Heart right ventricle (tissue), 16 donors: ENCODE results near the gene HSPBP1. TPM values are rescaled to one million over a fixed set of nuclear protein-coding genes. Genes with fewer than 3 reads are reported as not detected.

Experiments
- ATAC-seq, 8 donors: fragments of 200-7000 bp; cut with Tn5 transposase; one replicate each; pipeline ENCODE4 v1.9.1; 2020; ENCODE audit warnings: mild to moderate bottlenecking in 8 of 8, moderate library complexity in 8 of 8, moderate number of reproducible peaks in 1 of 8
- DNase-seq, 2 donors: peaks; one replicate each; pipeline ENCODE4 v3.0.0-alpha.2; 2020
- H3K27ac ChIP-seq, 10 donors: fragments of 200-600 bp; sonication (generic) in 2 of 10; one replicate each; pipeline versions ENCODE4 v1.5.0 to v1.8.0; 2020 to 2022; ENCODE audit warnings: mild to moderate bottlenecking in 3 of 10
- H3K27me3 ChIP-seq, 7 donors: fragments of 200-600 bp; one replicate each; pipeline ENCODE4 v1.8.0; 2021 to 2022; ENCODE audit warnings: mild to moderate bottlenecking in 2 of 7
- H3K36me3 ChIP-seq, 9 donors: fragments of 200-600 bp; sonication (generic) in 1 of 9; one replicate each; pipeline versions ENCODE4 v1.5.0 to v1.8.0; 2020 to 2022; ENCODE audit warnings: mild to moderate bottlenecking in 2 of 9
- H3K4me1 ChIP-seq, 9 donors: fragments of 200-600 bp; sonication (generic) in 1 of 9; one replicate each; pipeline versions ENCODE4 v1.5.0 to v1.8.0; 2020 to 2022; ENCODE audit warnings: mild to moderate bottlenecking in 4 of 9
- H3K4me3 ChIP-seq, 10 donors: fragments of 200-600 bp; sonication (generic) in 2 of 10; one replicate each; pipeline versions ENCODE4 v1.5.0 to v1.8.0; 2020 to 2022; ENCODE audit warnings: mild to moderate bottlenecking in 7 of 10, moderate library complexity in 2 of 10
- H3K9me3 ChIP-seq, 11 donors: fragments of 200-600 bp in 10 of 11; sonication (generic) in 2 of 11; one replicate each; pipeline versions ENCODE4 v1.5.0 to v1.8.0; 2013 to 2022; ENCODE audit warnings: mild to moderate bottlenecking in 2 of 11, control low read depth in 1 of 11, moderate library complexity in 1 of 11
- WGBS, 2 donors: extraction: QIAGEN DNeasy Blood & Tissue Kit; methylation state at CpG; one replicate each; pipeline ENCODE4 v1.1.7; 2013; ENCODE audit warnings: inconsistent platforms in 1 of 2; 5-methylcytosine and 5-hydroxymethylcytosine counted together
- intact Hi-C, 10 donors: fragments of 100-400 bp; cut with DNase I; formaldehyde crosslinking; loops; one replicate each; pipeline versions ENCODE4 v1.11.1 to v1.14.2; 2022
- microRNA-seq, 2 donors: library from miRNA; unstranded; fragments of <30 nt; microRNA quantifications; one replicate each; pipeline ENCODE4 v1.2.0, GENCODE V29; 2021
- polyA plus RNA-seq, 2 donors: library from polyadenylated mRNA; stranded (reverse); fragments of 200-250 nt; gene quantifications; one replicate each; pipeline ENCODE4 v1.2.3, GENCODE V29; 2013
- total RNA-seq, 10 donors: library from RNA; stranded (reverse); fragmentation: NEBNext Ultra II Directional in 3 of 10; extraction: Animal tissue kit (Norgen Biotek cat#: 25700) in 3 of 10; gene quantifications; one replicate each; pipeline versions ENCODE4 v1.2.1 to v1.2.4, GENCODE V29; 2021 to 2023
- TF ChIP-seq, protein P1 (sequence below), 9 donors: fragments of 200-600 bp; sonication (generic) in 2 of 9; IDR thresholded peaks; one replicate each; pipeline versions ENCODE4 v1.5.0 to v1.8.0; 2021 to 2022; ENCODE audit warnings: antibody characterized with exemption in 9 of 9, mild to moderate bottlenecking in 5 of 9, moderate library complexity in 1 of 9
- donor health status: Arrhythmogenic right ventricular cardiomyopathy.
- donor health status: ischemic (EF 13 %, LVEDD 7.1; RV severe dilation, severe dysfunction).
- donor health status: healthy with polysubstance abuse.
- donor health status: DM: no; HTN: yes; CAD: no.
- donor health status: DM: no; HTN: no; CAD: no.
- donor health status: ischemic (EF 25% LVEDD 6.9; RV normal size, moderate dysfunction).
- donor health status: ischemic (EF 25% LVEDD 5.7; RV mildly dilated, moderate dysfunction).
- donor health status: healthy.
- donor health status: DM: yes; HTN: yes; CAD: no.
- donor health status: Ischemic cardiomyopathy.
- donor health status: ischemic (EF 35%, LVEDD 5.7; RV mildly dilated, moderate dysfunction).
- donor health status: nonischemic (EF 11% LVEDD 7.7; RV severe dilation, severe dysfunction).
- donor health status: DM: yes; HTN: yes; CAD: no.
- donor health status: PGD.
- donor health status: ischemic (EF 29% LVEDD 5.4; RV normal size, mild dysfunction).
- donor health status: nonischemic (EF 23%, LVEDD 6.1; RV moderate dilation, normal function).

HSPBP1 gene
- total and polyA plus RNA-seq, 12 donors: 26.7 to 83.7 (median 32.6) TPM

- 74 to 79% methylated on average over 9 of the region's 9 CpGs for WGBS, 2 donors
- Histone ChIP-seq H3K36me3 (peaks cover 0 to 8% (median 0%) of the 10 kb centered on the region in 9 donors), H3K27ac (no peak overlapping the region), H3K4me3 (no peak overlapping the region), H3K27me3 (no peaks in the 10 kb centered on the region), H3K4me1 (peaks cover 4 to 18% (median 13%) of the 10 kb centered on the region in 9 donors), H3K9me3 (peaks cover 0 to 8% (median 0%) of the 10 kb centered on the region in 11 donors)
- TF ChIP-seq, protein P1, sequence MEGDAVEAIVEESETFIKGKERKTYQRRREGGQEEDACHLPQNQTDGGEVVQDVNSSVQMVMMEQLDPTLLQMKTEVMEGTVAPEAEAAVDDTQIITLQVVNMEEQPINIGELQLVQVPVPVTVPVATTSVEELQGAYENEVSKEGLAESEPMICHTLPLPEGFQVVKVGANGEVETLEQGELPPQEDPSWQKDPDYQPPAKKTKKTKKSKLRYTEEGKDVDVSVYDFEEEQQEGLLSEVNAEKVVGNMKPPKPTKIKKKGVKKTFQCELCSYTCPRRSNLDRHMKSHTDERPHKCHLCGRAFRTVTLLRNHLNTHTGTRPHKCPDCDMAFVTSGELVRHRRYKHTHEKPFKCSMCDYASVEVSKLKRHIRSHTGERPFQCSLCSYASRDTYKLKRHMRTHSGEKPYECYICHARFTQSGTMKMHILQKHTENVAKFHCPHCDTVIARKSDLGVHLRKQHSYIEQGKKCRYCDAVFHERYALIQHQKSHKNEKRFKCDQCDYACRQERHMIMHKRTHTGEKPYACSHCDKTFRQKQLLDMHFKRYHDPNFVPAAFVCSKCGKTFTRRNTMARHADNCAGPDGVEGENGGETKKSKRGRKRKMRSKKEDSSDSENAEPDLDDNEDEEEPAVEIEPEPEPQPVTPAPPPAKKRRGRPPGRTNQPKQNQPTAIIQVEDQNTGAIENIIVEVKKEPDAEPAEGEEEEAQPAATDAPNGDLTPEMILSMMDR (IDR thresholded peaks at IDR 0.05): no peak
- intact Hi-C loops: no loop called here
- ATAC-seq (no peak), DNase-seq (no peak)
These were observed 59.4 kb downstream of the HSPBP1 start for GRCh38 chr19:55220525-55220924.

- peak; percentile 85 for DNase-seq
- peaks cover 0 to 24% (median 6%) of the 10 kb centered on the region in 11 donors for H3K9me3 ChIP-seq
- TF ChIP-seq, protein P1 (IDR thresholded peaks at IDR 0.05): no peak
- H3K4me1 ChIP-seq: peaks cover 4 to 18% (median 13%) of the 10 kb centered on the region in 9 donors
- no peaks in the 10 kb centered on the region for H3K36me3 ChIP-seq
- intact Hi-C loops: loop anchor here in 2 of 10 donors (2.0 to 5.0 kb wide), 2 partner anchors 40 to 41 kb away; partner anchors contain the start of gene PPP6R1 (in 1 of the 2)
- 4% methylated on average over 36 of the region's 36 CpGs for WGBS, 2 donors
- peak overlapping the region in 9 of 10 donors; percentile 28 to 88 (median 74) for H3K27ac ChIP-seq
- peak; percentile 84 to 96 (median 94) for ATAC-seq
- no peaks in the 10 kb centered on the region for H3K27me3 ChIP-seq
- H3K4me3 ChIP-seq: peak overlapping the region in 9 of 10 donors; percentile 32 to 62 (median 56)
These were observed 63.3 kb downstream of the HSPBP1 start for GRCh38 chr19:55216461-55217198.

GRCh38 chr19:55213547-55213946 is 66.4 kb downstream of the HSPBP1 start:
- WGBS, 2 donors: 78 to 83% methylated on average over 7 of the region's 7 CpGs
- H3K4me1 ChIP-seq: peaks cover 4 to 30% (median 17%) of the 10 kb centered on the region in 9 donors
- DNase-seq (no peak), ATAC-seq (no peak)
- peaks cover 0 to 16% (median 6%) of the 10 kb centered on the region in 11 donors for H3K9me3 ChIP-seq
- H3K36me3 ChIP-seq: no peaks in the 10 kb centered on the region
- H3K27ac ChIP-seq: no peak overlapping the region
- intact Hi-C loops: no loop called here
- no peaks in the 10 kb centered on the region for H3K27me3 ChIP-seq
- no peak overlapping the region for H3K4me3 ChIP-seq
- TF ChIP-seq, protein P1 (IDR thresholded peaks at IDR 0.05): no peak

DNA sequence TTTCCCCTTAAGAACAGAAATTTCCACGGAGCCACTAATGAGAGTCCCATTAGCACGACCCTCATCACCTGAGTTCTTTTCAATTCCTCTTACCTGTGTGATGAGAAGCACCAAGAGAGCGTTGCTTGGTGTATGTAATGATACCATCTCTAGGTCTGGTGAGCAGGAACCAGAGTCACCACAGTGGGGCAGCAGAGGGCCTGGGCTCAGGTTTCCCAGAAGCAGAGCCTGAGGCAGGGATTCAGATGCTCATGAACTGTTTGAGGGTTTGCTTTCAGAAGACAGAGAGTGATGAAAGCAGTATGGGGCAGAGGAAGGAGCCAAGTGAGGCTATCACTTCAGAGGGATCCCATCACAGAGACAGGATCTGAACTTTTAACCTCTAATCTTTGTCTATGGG is 67.5 kb downstream of the HSPBP1 start:
- peaks cover 4 to 30% (median 17%) of the 10 kb centered on the region in 9 donors for H3K4me1 ChIP-seq
- intact Hi-C loops: no loop called here
- H3K27ac ChIP-seq: no peak overlapping the region
- H3K36me3 ChIP-seq: no peaks in the 10 kb centered on the region
- no peaks in the 10 kb centered on the region for H3K27me3 ChIP-seq
- H3K9me3 ChIP-seq: peaks cover 0 to 16% (median 6%) of the 10 kb centered on the region in 11 donors
- TF ChIP-seq, protein P1 (IDR thresholded peaks at IDR 0.05): peak in 3 of 9 donors; percentile 13 to 38 (median 15)
- H3K4me3 ChIP-seq: no peak overlapping the region
- DNase-seq (no peak), ATAC-seq (no peak)
- 80 to 87% methylated on average over 3 of the region's 3 CpGs for WGBS, 2 donors

Small RNAs within 50 kb of the gene (microRNA-seq; reads per million reads assigned to microRNA genes)
- gene MIR6802 (0.60 to 3.1 reads per million in 2 donors), gene MIR6803 (1.8 to 2.6 reads per million in 2 donors), gene MIR6804 (0 reads per million in 2 donors)

Other genes with a start within 250 kb of the HSPBP1 start
- under 1 TPM; 0.37 to 0.73 (median 0.46) TPM for gene GP6, start 241.8 kb downstream of the HSPBP1 start, total RNA-seq
- gene GP6, start 241.8 kb downstream of the HSPBP1 start, polyA plus RNA-seq: 1 to 10 TPM in 1 of 2 donors, under 1 TPM in 1; 0.58 to 1.5 TPM
- 10 to 100 TPM; 32.4 to 72.0 (median 54.5) TPM for gene RDH13, start 217.0 kb downstream of the HSPBP1 start, total RNA-seq
- gene RDH13, start 217.0 kb downstream of the HSPBP1 start, polyA plus RNA-seq: 10 to 100 TPM; 21.4 to 36.1 TPM
- gene EPS8L1, start 204.2 kb downstream of the HSPBP1 start, total RNA-seq: 1 to 10 TPM in 5 of 10 donors, under 1 TPM in 4, not detected in 1; 0.53 to 2.7 (median 1.1) TPM
- gene EPS8L1, start 204.2 kb downstream of the HSPBP1 start, polyA plus RNA-seq: 1 to 10 TPM; 3.7 to 7.9 TPM
- gene PPP1R12C, start 162.5 kb downstream of the HSPBP1 start, total RNA-seq: 100 to 1,000 TPM; 134 to 242 (median 193) TPM
- 100 to 1,000 TPM; 223 to 283 TPM for gene PPP1R12C, start 162.5 kb downstream of the HSPBP1 start, polyA plus RNA-seq
- 100 to 1,000 TPM in 5 of 10 donors, 10 to 100 TPM in 5; 19.7 to 234 (median 97.1) TPM for gene TNNT1, start 130.9 kb downstream of the HSPBP1 start, total RNA-seq
- gene TNNT1, start 130.9 kb downstream of the HSPBP1 start, polyA plus RNA-seq: 100 to 1,000 TPM in 1 of 2 donors, 10 to 100 TPM in 1; 32.3 to 721 TPM
- over 10,000 TPM in 4 of 10 donors, 1,000 to 10,000 TPM in 6; 3,000 to 12,900 (median 9,464) TPM for gene TNNI3, start 122.4 kb downstream of the HSPBP1 start, total RNA-seq
- gene TNNI3, start 122.4 kb downstream of the HSPBP1 start, polyA plus RNA-seq: over 10,000 TPM in 1 of 2 donors, 1,000 to 10,000 TPM in 1; 4,629 to 45,177 TPM
- 1 to 10 TPM in 8 of 10 donors, under 1 TPM in 2; 0.37 to 3.9 (median 2.4) TPM for gene DNAAF3, start 113.5 kb downstream of the HSPBP1 start, total RNA-seq
- gene DNAAF3, start 113.5 kb downstream of the HSPBP1 start, polyA plus RNA-seq: 1 to 10 TPM; 1.2 to 5.9 TPM
- 1 to 10 TPM in 1 of 10 donors, not detected in 9; 1.1 TPM for gene SYT5, start 99.8 kb downstream of the HSPBP1 start, total RNA-seq
- under 1 TPM in 1 of 2 donors, not detected in 1; under 0.01 TPM for gene SYT5, start 99.8 kb downstream of the HSPBP1 start, polyA plus RNA-seq
- 1 to 10 TPM in 7 of 10 donors, under 1 TPM in 3; 0.25 to 7.5 (median 2.4) TPM for gene PTPRH, start 70.6 kb downstream of the HSPBP1 start, total RNA-seq
- gene PTPRH, start 70.6 kb downstream of the HSPBP1 start, polyA plus RNA-seq: 1 to 10 TPM; 1.3 to 6.1 TPM
- gene TMEM86B, start 51.3 kb downstream of the HSPBP1 start, total RNA-seq: 1 to 10 TPM in 9 of 10 donors, under 1 TPM in 1; 0.77 to 2.5 (median 1.9) TPM
- 1 to 10 TPM; 2.7 to 5.9 TPM for gene TMEM86B, start 51.3 kb downstream of the HSPBP1 start, polyA plus RNA-seq
- gene PPP6R1, start 21.1 kb downstream of the HSPBP1 start, total RNA-seq: 10 to 100 TPM; 31.1 to 51.3 (median 39.0) TPM
- gene PPP6R1, start 21.1 kb downstream of the HSPBP1 start, polyA plus RNA-seq: 10 to 100 TPM; 36.8 to 38.0 TPM
- 10 to 100 TPM in 2 of 10 donors, 1 to 10 TPM in 8; 2.3 to 12.6 (median 4.1) TPM for gene BRSK1, start 3.9 kb upstream of the HSPBP1 start, total RNA-seq
- gene BRSK1, start 3.9 kb upstream of the HSPBP1 start, polyA plus RNA-seq: 1 to 10 TPM; 1.8 to 2.0 TPM
- 1 to 10 TPM in 3 of 10 donors, under 1 TPM in 4, not detected in 3; 0.41 to 6.5 (median 0.75) TPM for gene TMEM150B, start 45.2 kb upstream of the HSPBP1 start, total RNA-seq
- under 1 TPM in 1 of 2 donors, not detected in 1; 0.38 TPM for gene TMEM150B, start 45.2 kb upstream of the HSPBP1 start, polyA plus RNA-seq
- gene KMT5C, start 59.8 kb upstream of the HSPBP1 start, total RNA-seq: 1 to 10 TPM; 4.0 to 9.2 (median 6.9) TPM
- 10 to 100 TPM in 1 of 2 donors, 1 to 10 TPM in 1; 4.7 to 12.4 TPM for gene KMT5C, start 59.8 kb upstream of the HSPBP1 start, polyA plus RNA-seq
- gene COX6B2, start 74.6 kb upstream of the HSPBP1 start, total RNA-seq: not detected
- gene COX6B2, start 74.6 kb upstream of the HSPBP1 start, polyA plus RNA-seq: not detected
- gene GARIN5B, start 83.2 kb upstream of the HSPBP1 start, total RNA-seq: not detected
- not detected for gene GARIN5B, start 83.2 kb upstream of the HSPBP1 start, polyA plus RNA-seq
- not detected for gene IL11, start 90.4 kb upstream of the HSPBP1 start, total RNA-seq
- gene IL11, start 90.4 kb upstream of the HSPBP1 start, polyA plus RNA-seq: under 1 TPM; 0.30 to 0.37 TPM
- not detected for gene TMEM190, start 96.7 kb upstream of the HSPBP1 start, total RNA-seq
- gene TMEM190, start 96.7 kb upstream of the HSPBP1 start, polyA plus RNA-seq: not detected
- gene TMEM238, start 104.2 kb upstream of the HSPBP1 start, total RNA-seq: 1 to 10 TPM in 2 of 10 donors, under 1 TPM in 6, not detected in 2; 0.25 to 1.3 (median 0.49) TPM
- under 1 TPM in 1 of 2 donors, not detected in 1; 0.06 TPM for gene TMEM238, start 104.2 kb upstream of the HSPBP1 start, polyA plus RNA-seq
- 1,000 to 10,000 TPM in 1 of 10 donors, 100 to 1,000 TPM in 9; 473 to 1,031 (median 577) TPM for gene RPL28, start 105.8 kb upstream of the HSPBP1 start, total RNA-seq
- gene RPL28, start 105.8 kb upstream of the HSPBP1 start, polyA plus RNA-seq: 1,000 to 10,000 TPM in 1 of 2 donors, 100 to 1,000 TPM in 1; 776 to 1,617 TPM
- 10 to 100 TPM; 25.0 to 42.1 (median 30.7) TPM for gene UBE2S, start 127.7 kb upstream of the HSPBP1 start, total RNA-seq
- 10 to 100 TPM in 1 of 2 donors, 1 to 10 TPM in 1; 8.0 to 25.5 TPM for gene UBE2S, start 127.7 kb upstream of the HSPBP1 start, polyA plus RNA-seq
- gene SHISA7, start 163.2 kb upstream of the HSPBP1 start, total RNA-seq: not detected
- under 1 TPM in 1 of 2 donors, not detected in 1; under 0.01 TPM for gene SHISA7, start 163.2 kb upstream of the HSPBP1 start, polyA plus RNA-seq
- 10 to 100 TPM; 42.5 to 69.8 (median 48.3) TPM for gene ISOC2, start 181.5 kb upstream of the HSPBP1 start, total RNA-seq
- 100 to 1,000 TPM in 1 of 2 donors, 10 to 100 TPM in 1; 88.7 to 117 TPM for gene ISOC2, start 181.5 kb upstream of the HSPBP1 start, polyA plus RNA-seq
- not detected for gene C19orf85, start 184.6 kb upstream of the HSPBP1 start, total RNA-seq
- gene C19orf85, start 184.6 kb upstream of the HSPBP1 start, polyA plus RNA-seq: not detected
- gene ZNF628, start 196.5 kb upstream of the HSPBP1 start, total RNA-seq: 1 to 10 TPM; 2.5 to 7.8 (median 4.3) TPM
- gene ZNF628, start 196.5 kb upstream of the HSPBP1 start, polyA plus RNA-seq: 1 to 10 TPM; 4.9 to 7.5 TPM
- gene NAT14, start 205.1 kb upstream of the HSPBP1 start, total RNA-seq: 1 to 10 TPM; 5.8 to 9.9 (median 6.8) TPM
- gene NAT14, start 205.1 kb upstream of the HSPBP1 start, polyA plus RNA-seq: 10 to 100 TPM in 1 of 2 donors, 1 to 10 TPM in 1; 9.0 to 16.4 TPM
- gene SSC5D, start 208.3 kb upstream of the HSPBP1 start, total RNA-seq: 1 to 10 TPM; 2.0 to 6.5 (median 4.0) TPM
- gene SSC5D, start 208.3 kb upstream of the HSPBP1 start, polyA plus RNA-seq: 1 to 10 TPM in 1 of 2 donors, under 1 TPM in 1; 0.72 to 2.8 TPM